Measurements from ENCODE around the gene ECI2.

- no peak for TF ChIP-seq CTCF (IDR thresholded peaks at IDR 0.05)
- no peak for TF ChIP-seq POLR2A (IDR thresholded peaks at IDR 0.05)
Observed at GRCh38 chr6:4172368-4172767, 37.0 kb upstream of the ECI2 start.

Data from heart left ventricle (tissue), 13 donors.